Measurements from ENCODE around the gene SFI1.

The SFI1 gene

DNA sequence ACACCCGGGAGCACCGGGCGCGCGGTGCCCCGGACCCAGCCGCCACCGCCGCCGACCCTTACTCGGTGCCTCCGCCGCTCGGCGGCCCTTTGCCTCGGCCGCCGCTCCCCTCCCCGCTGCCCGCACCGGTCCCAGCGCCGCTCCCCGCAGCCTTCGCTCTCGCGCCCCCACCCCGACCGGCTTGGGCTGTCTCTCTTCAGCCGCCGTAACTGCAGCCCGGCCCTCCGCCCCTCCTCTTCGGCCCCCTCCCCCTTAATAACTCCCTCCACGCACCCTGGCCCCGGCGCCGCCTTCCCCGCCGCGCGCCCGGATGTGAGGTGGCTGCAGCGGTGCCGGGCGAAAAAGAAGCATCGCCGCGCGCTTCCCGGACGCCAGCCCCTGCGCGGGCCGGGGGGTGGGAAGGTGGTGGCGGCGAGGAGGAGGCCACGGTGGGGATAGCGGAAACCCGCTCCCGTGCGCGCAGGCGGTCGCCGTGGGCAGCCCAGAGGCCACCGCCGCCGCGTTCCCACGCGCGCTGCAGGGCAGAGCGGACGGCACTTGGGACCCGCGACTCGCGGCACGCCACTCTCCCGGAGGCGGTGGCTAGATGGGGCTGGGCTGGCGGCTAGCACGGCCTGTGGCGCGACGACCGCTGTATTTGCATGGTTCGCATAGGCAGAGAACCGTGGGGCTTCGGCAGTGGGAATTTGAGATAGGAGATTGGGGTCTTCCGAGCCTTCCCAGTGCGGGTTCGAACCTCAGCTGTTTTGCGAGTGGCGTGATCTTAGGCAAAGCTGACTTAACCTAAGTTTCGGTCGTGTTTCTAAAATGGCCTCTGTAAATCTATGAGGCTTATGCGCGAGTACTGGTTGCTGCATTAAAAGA lies 6.5 kb upstream of the SFI1 start, which contains the start of gene EIF4ENIF1:
Gene EIF4ENIF1, minus strand, starts transcription at position 211 of the 864 bp plus-strand sequence. CDS start 1,124 bp downstream, outside the sequence.
- Histone ChIP-seq H3K9me3 (ENCODE audit: control insufficient read depth, insufficient read depth, low read depth, low read length) (no peaks in the 10 kb centered on the region), H3K27ac (ENCODE audit: extremely low read depth, low read depth, low read length) (peak within 1 kb of the TSS; percentile 88), H3K4me3 (ENCODE audit: low read depth, low read length) (peak within 1 kb of the TSS; percentile 95), H3K4me1 (ENCODE audit: control insufficient read depth, insufficient read depth, low read length) (peaks cover 2% of the 10 kb centered on the region; the same call in 1 of the 2 replicates), H3K36me3 (ENCODE audit: control insufficient read depth in 2 of 2, insufficient read depth in 1 of 2, low read length in 2 of 2) (peaks cover 21 to 34% of the 10 kb centered on the region in 2 experiments)
- ChIA-PET POLR2A (interaction anchor here (0.6 kb wide), 1 partner anchor 27 kb away, joined by 5 read pairs; no protein-coding TSS in a partner anchor), CTCF (interaction anchor here (1.4 kb wide), 1 partner anchor 10 kb away, joined by 3 read pairs; no protein-coding TSS in a partner anchor)
- TF ChIP-seq ZNF37A (tag by site-specific recombination; IDR thresholded peaks at IDR 0.05) (no peak), TRIM28 (IDR thresholded peaks at IDR 0.05; ENCODE audit: borderline replicate concordance, low read length) (no peak), ZNF174 (tag by site-specific recombination; IDR thresholded peaks at IDR 0.05) (no peak), OSR2 (tag by site-specific recombination; IDR thresholded peaks at IDR 0.05) (0 out of 2 replicates have a peak, but pooled peaks have one; percentile 18), ZNF16 (tag by site-specific recombination; IDR thresholded peaks at IDR 0.05; ENCODE audit: low read depth) (no peak), YY2 (tag by site-specific recombination; IDR thresholded peaks at IDR 0.05) (0 out of 2 replicates have a peak, but pooled peaks have one; percentile 48), ZNF157 (tag by site-specific recombination; IDR thresholded peaks at IDR 0.05) (no peak), ZNF777 (tag by site-specific recombination; IDR thresholded peaks at IDR 0.05; ENCODE audit: borderline replicate concordance) (no peak), ZFHX2 (tag by site-specific recombination; conservative IDR thresholded peaks at IDR 0.05) (peak; percentile 96), INSM2 (tag by site-specific recombination; IDR thresholded peaks at IDR 0.05) (peak; percentile 30; the same call in 1 of the 2 replicates), ZSCAN30 (tag by site-specific recombination; IDR thresholded peaks at IDR 0.05) (peak; percentile 87), ZBTB17 (tag by site-specific recombination; IDR thresholded peaks at IDR 0.05) (peak; percentile 68), ZFP37 (tag by site-specific recombination; IDR thresholded peaks at IDR 0.05) (no peak), FEZF1 (tag by site-specific recombination; IDR thresholded peaks at IDR 0.05) (no peak), IKZF3 (tag by site-specific recombination; IDR thresholded peaks at IDR 0.05) (0 out of 2 replicates have a peak, but pooled peaks have one; percentile 50), ZNF433 (tag by site-specific recombination; IDR thresholded peaks at IDR 0.05; ENCODE audit: low read depth) (no peak), ZSCAN16 (tag by site-specific recombination; IDR thresholded peaks at IDR 0.05) (0 out of 2 replicates have a peak, but pooled peaks have one; percentile 20), ZNF112 (tag by site-specific recombination; IDR thresholded peaks at IDR 0.05) (no peak), ZNF596 (tag by site-specific recombination; IDR thresholded peaks at IDR 0.05) (no peak), ZNF335 (tag by site-specific recombination; conservative IDR thresholded peaks at IDR 0.05) (peak; percentile 89), KLF9 (tag by site-specific recombination; IDR thresholded peaks at IDR 0.05; ENCODE audit: low read depth) (peak; percentile 65), ZEB2 (tag by site-specific recombination; IDR thresholded peaks at IDR 0.05) (peak; percentile 12; the same call in 1 of the 2 replicates), ZNF529 (tag by site-specific recombination; IDR thresholded peaks at IDR 0.05; ENCODE audit: insufficient replicate concordance) (no peak), ZNF350 (tag by site-specific recombination; IDR thresholded peaks at IDR 0.05) (no peak), ZNF404 (tag by site-specific recombination; IDR thresholded peaks at IDR 0.05) (no peak), AEBP2 (tag by site-specific recombination; IDR thresholded peaks at IDR 0.05; ENCODE audit: borderline replicate concordance) (no peak), ZIC2 (tag by site-specific recombination; IDR thresholded peaks at IDR 0.05) (peak; percentile 75), ZNF274 (IDR thresholded peaks at IDR 0.05; ENCODE audit: low read length) (no peak), ZNF274 (tag by site-specific recombination; IDR thresholded peaks at IDR 0.05; ENCODE audit: borderline replicate concordance) (no peak)
- TF ChIP-seq, protein P1, sequence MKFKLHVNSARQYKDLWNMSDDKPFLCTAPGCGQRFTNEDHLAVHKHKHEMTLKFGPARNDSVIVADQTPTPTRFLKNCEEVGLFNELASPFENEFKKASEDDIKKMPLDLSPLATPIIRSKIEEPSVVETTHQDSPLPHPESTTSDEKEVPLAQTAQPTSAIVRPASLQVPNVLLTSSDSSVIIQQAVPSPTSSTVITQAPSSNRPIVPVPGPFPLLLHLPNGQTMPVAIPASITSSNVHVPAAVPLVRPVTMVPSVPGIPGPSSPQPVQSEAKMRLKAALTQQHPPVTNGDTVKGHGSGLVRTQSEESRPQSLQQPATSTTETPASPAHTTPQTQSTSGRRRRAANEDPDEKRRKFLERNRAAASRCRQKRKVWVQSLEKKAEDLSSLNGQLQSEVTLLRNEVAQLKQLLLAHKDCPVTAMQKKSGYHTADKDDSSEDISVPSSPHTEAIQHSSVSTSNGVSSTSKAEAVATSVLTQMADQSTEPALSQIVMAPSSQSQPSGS (tag by site-specific recombination; IDR thresholded peaks at IDR 0.05; ENCODE audit: low read depth): no peak
- TF ChIP-seq, protein P2, sequence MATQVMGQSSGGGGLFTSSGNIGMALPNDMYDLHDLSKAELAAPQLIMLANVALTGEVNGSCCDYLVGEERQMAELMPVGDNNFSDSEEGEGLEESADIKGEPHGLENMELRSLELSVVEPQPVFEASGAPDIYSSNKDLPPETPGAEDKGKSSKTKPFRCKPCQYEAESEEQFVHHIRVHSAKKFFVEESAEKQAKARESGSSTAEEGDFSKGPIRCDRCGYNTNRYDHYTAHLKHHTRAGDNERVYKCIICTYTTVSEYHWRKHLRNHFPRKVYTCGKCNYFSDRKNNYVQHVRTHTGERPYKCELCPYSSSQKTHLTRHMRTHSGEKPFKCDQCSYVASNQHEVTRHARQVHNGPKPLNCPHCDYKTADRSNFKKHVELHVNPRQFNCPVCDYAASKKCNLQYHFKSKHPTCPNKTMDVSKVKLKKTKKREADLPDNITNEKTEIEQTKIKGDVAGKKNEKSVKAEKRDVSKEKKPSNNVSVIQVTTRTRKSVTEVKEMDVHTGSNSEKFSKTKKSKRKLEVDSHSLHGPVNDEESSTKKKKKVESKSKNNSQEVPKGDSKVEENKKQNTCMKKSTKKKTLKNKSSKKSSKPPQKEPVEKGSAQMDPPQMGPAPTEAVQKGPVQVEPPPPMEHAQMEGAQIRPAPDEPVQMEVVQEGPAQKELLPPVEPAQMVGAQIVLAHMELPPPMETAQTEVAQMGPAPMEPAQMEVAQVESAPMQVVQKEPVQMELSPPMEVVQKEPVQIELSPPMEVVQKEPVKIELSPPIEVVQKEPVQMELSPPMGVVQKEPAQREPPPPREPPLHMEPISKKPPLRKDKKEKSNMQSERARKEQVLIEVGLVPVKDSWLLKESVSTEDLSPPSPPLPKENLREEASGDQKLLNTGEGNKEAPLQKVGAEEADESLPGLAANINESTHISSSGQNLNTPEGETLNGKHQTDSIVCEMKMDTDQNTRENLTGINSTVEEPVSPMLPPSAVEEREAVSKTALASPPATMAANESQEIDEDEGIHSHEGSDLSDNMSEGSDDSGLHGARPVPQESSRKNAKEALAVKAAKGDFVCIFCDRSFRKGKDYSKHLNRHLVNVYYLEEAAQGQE (tag by site-specific recombination; IDR thresholded peaks at IDR 0.05): peak; percentile 29; the same call in 1 of the 2 replicates
